Vagina (tissue), 2 donors: Measurements from ENCODE around the gene DOCK8. TPM values are rescaled to one million over a fixed set of nuclear protein-coding genes. Genes with fewer than 3 reads are reported as not detected.

Experiments
- DNase-seq, 2 donors: peaks; one replicate each; pipeline ENCODE4 v3.0.0-alpha.2; 2017; ENCODE audit errors: extremely low spot score in 2 of 2
- H3K27ac ChIP-seq: fragments of 200-600 bp; sonication (generic); one replicate; pipeline ENCODE4 v1.5.1; 2019
- H3K27me3 ChIP-seq: fragments of 200-600 bp; sonication (generic); one replicate; pipeline ENCODE4 v1.5.1; 2019
- H3K36me3 ChIP-seq, 2 donors: fragments of 200-600 bp; sonication (generic); one replicate each; pipeline ENCODE4 v1.5.1; 2017 to 2019
- H3K4me1 ChIP-seq: fragments of 200-600 bp; sonication (generic); one replicate; pipeline ENCODE4 v1.5.1; 2019
- H3K4me3 ChIP-seq, 2 donors: fragments of 200-600 bp; sonication (generic); 1 replicate in 1 of 2; 2 replicates in 1 of 2; pipeline ENCODE4 v1.5.1; 2016 to 2019
- H3K9me3 ChIP-seq: fragments of 200-600 bp; sonication (generic); one replicate; pipeline ENCODE4 v1.5.1; 2019
- POLR2A ChIP-seq, 2 donors: fragments of 450-650 bp; IDR thresholded peaks; one replicate each; pipeline ENCODE4 v1.6.1; 2017; ENCODE audit warnings: antibody characterized with exemption in 2 of 2, mild to moderate bottlenecking in 2 of 2, moderate library complexity in 2 of 2
- POLR2AphosphoS5 ChIP-seq, 2 donors: sonication (generic); formaldehyde crosslinking; IDR thresholded peaks; one replicate each; pipeline ENCODE4 v1.9.0; 2017; ENCODE audit warnings: antibody characterized with exemption in 2 of 2, mild to moderate bottlenecking in 2 of 2, low read depth in 1 of 2; ENCODE audit not compliant: insufficient read depth in 1 of 2
- intact Hi-C: fragments of 100-400 bp; cut with DNase I; formaldehyde crosslinking; loops from one replicate; pipeline ENCODE4 v1.15.1; 2023
- total RNA-seq: library from RNA; depleted of rRNA; stranded (reverse); fragments of >200 nt; gene quantifications from one replicate; pipeline ENCODE4 v1.2.3, GENCODE V29; 2016
- TF ChIP-seq, protein P1 (sequence below), 3 experiments: fragments of 450-650 bp in 2 of 3; fragments of 200-600 bp in 1 of 3; sonication (generic) in 1 of 3; IDR thresholded peaks; one replicate each; pipeline ENCODE4 v1.5.1; 2017 to 2019; ENCODE audit warnings: antibody characterized with exemption in 3 of 3, mild to moderate bottlenecking in 2 of 3, moderate library complexity in 2 of 3

The DOCK8 gene
- total RNA-seq, 1 donor from 2014 or later = 18.4 TPM

DNA sequence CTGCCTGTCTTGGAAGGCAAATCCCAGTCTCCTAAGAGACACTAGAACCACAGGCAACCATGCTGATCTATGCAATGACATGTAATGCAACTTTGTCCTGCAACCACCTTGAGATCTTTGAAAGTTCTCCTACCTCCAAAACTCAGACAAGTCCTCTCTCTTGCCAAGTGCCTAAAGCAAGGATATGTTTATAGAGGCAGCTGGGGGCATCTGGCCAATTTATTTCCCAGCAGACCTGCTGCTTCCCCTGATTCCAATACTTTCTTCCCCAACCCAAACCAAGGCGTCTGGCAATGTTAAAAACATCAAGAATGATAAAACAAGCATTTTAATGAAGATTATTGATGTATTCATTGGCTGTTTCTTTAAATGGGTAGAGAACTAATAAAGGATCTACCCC is 138.4 kb downstream of the DOCK8 start:
- no peaks in the 10 kb centered on the region for H3K27me3 ChIP-seq
- no peak overlapping the region for H3K27ac ChIP-seq
- intact Hi-C loops = no loop called here
- H3K36me3 ChIP-seq = no peaks in the 10 kb centered on the region
- no peak overlapping the region for H3K4me3 ChIP-seq
- no peaks in the 10 kb centered on the region for H3K9me3 ChIP-seq
- peaks cover 12% of the 10 kb centered on the region for H3K4me1 ChIP-seq
- TF ChIP-seq, protein P1, sequence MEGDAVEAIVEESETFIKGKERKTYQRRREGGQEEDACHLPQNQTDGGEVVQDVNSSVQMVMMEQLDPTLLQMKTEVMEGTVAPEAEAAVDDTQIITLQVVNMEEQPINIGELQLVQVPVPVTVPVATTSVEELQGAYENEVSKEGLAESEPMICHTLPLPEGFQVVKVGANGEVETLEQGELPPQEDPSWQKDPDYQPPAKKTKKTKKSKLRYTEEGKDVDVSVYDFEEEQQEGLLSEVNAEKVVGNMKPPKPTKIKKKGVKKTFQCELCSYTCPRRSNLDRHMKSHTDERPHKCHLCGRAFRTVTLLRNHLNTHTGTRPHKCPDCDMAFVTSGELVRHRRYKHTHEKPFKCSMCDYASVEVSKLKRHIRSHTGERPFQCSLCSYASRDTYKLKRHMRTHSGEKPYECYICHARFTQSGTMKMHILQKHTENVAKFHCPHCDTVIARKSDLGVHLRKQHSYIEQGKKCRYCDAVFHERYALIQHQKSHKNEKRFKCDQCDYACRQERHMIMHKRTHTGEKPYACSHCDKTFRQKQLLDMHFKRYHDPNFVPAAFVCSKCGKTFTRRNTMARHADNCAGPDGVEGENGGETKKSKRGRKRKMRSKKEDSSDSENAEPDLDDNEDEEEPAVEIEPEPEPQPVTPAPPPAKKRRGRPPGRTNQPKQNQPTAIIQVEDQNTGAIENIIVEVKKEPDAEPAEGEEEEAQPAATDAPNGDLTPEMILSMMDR (IDR thresholded peaks at IDR 0.05) = no peak
- TF ChIP-seq POLR2A (IDR thresholded peaks at IDR 0.05) (no peak), POLR2AphosphoS5 (IDR thresholded peaks at IDR 0.05; ENCODE audit: insufficient read depth in 1 of 2, low read depth in 1 of 2) (no peak)
- DNase-seq = no peak

DNA sequence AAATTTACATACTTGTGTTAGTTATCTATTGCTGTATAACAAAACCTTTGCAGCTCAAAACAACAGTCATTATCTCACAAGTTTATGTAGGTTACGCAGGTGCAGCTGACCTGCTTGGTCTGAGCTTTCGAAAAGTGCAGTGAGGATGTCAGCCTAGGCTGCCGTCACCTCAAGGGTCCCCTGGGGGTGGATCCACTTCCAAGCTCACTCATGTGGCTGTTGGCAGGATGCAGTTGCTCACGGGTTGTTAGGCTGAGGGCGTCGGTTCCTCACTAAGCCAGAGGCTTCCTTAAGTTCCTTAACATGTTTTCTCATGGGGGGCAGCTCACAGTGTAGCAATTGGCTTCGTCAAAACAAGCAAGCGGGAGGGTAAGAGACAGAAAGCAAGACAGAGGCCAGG is 139.8 kb downstream of the DOCK8 start:
- intact Hi-C loops = no loop called here
- DNase-seq = no peak
- Histone ChIP-seq H3K27ac (no peak overlapping the region), H3K9me3 (no peaks in the 10 kb centered on the region), H3K4me1 (peaks cover 12% of the 10 kb centered on the region), H3K27me3 (no peaks in the 10 kb centered on the region), H3K36me3 (no peaks in the 10 kb centered on the region), H3K4me3 (no peak overlapping the region)
- TF ChIP-seq, protein P1 (IDR thresholded peaks at IDR 0.05) = no peak
- no peak for TF ChIP-seq POLR2A (IDR thresholded peaks at IDR 0.05)
- TF ChIP-seq POLR2AphosphoS5 (IDR thresholded peaks at IDR 0.05; ENCODE audit: insufficient read depth in 1 of 2, low read depth in 1 of 2) = no peak

DNA sequence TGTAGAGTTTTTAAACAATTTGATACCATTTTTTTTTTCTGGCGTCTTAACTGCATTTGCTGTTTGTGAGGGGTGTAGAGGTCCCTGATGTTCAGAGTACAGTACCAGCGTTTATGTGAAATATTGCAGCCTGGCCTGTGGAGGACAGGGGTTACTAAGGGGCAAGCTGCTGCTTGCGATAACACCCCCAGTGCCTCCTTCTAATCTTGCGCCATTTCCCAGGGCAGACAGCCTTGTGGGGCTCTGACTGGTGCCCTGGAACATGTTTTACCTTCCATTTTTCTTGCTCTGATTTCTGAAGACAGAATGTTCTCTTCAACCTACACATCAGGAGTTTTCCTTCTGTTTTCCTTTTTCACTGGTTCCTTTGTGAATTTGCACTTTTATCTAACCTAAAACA is 142.9 kb downstream of the DOCK8 start:
- TF ChIP-seq POLR2A (IDR thresholded peaks at IDR 0.05) (no peak), POLR2AphosphoS5 (IDR thresholded peaks at IDR 0.05; ENCODE audit: insufficient read depth in 1 of 2, low read depth in 1 of 2) (no peak)
- TF ChIP-seq, protein P1 (IDR thresholded peaks at IDR 0.05) = no peak
- intact Hi-C loops = no loop called here
- no peaks in the 10 kb centered on the region for H3K27me3 ChIP-seq

DNA sequence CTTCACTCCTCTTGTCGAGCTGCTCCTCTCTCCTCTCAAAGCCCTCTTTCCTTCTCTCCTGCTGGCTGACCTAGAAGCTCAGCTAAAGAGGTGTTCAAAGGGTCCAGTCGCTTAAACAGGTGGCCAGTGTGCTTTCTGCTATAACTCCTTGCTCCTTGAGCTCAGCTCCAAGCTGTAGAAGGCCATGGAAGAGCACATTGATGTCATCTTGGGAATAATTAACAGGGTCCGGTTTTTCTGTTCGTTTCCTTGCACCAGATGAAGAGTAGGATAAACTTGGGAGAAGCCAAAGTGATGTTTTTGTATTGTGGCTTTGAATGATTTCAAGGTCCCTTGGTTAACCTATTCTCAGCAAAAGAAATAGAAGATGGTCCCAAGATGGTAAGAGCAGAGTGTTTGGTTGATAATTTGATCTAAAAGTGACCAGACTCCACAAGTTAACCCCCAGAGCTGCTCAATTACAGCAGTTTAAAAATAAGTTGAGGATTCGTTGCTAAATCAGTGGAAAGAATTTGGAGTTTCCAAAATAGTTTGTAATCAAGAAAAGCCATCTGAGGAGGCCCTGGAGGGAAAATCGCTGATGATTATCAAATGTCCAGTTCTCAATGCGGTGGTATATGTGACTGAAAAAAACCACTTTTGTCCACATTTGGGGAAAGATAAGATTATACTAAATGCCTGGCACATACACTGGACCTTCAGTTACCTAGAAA is 148.1 kb downstream of the DOCK8 start:
- intact Hi-C loops = no loop called here
- Histone ChIP-seq H3K36me3 (no peaks in the 10 kb centered on the region), H3K4me1 (no peaks in the 10 kb centered on the region), H3K27me3 (no peaks in the 10 kb centered on the region), H3K4me3 (no peak overlapping the region), H3K27ac (no peak overlapping the region), H3K9me3 (no peaks in the 10 kb centered on the region)
- DNase-seq = no peak
- TF ChIP-seq POLR2A (IDR thresholded peaks at IDR 0.05) (no peak), POLR2AphosphoS5 (IDR thresholded peaks at IDR 0.05; ENCODE audit: insufficient read depth in 1 of 2, low read depth in 1 of 2) (no peak)
- TF ChIP-seq, protein P1 (IDR thresholded peaks at IDR 0.05) = no peak

More for the DNA sequence above, 142.9 kb downstream of the DOCK8 start:
- no peaks in the 10 kb centered on the region for H3K36me3 ChIP-seq
- no peaks in the 10 kb centered on the region for H3K9me3 ChIP-seq
- no peak overlapping the region for H3K27ac ChIP-seq
- H3K4me1 ChIP-seq = peaks cover 11% of the 10 kb centered on the region
- DNase-seq = no peak
- no peak overlapping the region for H3K4me3 ChIP-seq

DNA sequence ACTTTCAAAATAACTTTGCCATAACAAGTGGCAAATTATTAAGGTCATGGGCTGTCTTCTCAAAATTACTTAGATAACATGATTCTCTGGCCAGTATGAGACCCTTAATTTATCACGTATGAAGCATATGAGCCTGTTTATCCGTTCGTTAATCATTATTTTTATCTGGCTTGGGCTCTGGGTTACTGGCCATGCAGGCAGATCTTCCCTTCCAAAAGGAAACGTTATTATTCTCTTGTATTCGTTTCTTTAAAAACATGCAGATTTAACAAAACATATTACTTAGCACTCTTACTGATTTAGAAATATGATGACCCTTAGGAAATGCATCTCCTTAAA is 148.6 kb downstream of the DOCK8 start:
- H3K36me3 ChIP-seq = peaks cover 0 to 3% of the 10 kb centered on the region in 2 donors
- TF ChIP-seq POLR2AphosphoS5 (IDR thresholded peaks at IDR 0.05; ENCODE audit: insufficient read depth in 1 of 2, low read depth in 1 of 2) (no peak), POLR2A (IDR thresholded peaks at IDR 0.05) (no peak)
- TF ChIP-seq, protein P1 (IDR thresholded peaks at IDR 0.05) = no peak
- no peak overlapping the region for H3K27ac ChIP-seq
- intact Hi-C loops = no loop called here
- H3K4me3 ChIP-seq = no peak overlapping the region
- no peaks in the 10 kb centered on the region for H3K27me3 ChIP-seq
- no peaks in the 10 kb centered on the region for H3K4me1 ChIP-seq
- no peak for DNase-seq
- no peaks in the 10 kb centered on the region for H3K9me3 ChIP-seq
